Measurements from ENCODE around the gene PSMA6.

DNA sequence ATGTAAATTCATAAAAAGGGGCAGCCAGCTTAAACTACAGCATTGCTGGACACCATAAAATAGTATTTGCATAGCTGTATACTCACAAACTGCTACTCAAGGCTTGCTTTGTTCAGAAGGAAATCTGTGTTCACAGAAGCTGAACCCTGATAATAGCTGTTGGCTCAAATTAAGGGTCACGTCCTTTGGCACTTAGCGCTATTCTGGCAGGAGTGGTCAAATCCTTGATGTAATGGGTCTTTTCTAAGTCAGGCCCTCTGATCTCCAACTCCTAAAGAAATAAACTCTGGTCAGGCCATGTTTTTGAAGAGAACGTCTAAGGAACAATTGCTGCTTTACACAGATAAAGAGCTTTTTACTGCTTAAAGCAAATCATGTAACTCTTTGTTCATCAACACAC, 12.8 kb upstream of the PSMA6 start:
- no peak for TF ChIP-seq CTCF (conservative IDR thresholded peaks at IDR 0.05; ENCODE audit: low read depth in 2 of 2)
- no peak for TF ChIP-seq POLR2AphosphoS5 (IDR thresholded peaks at IDR 0.05; ENCODE audit: low read depth)
- TF ChIP-seq CREB1 (CRISPR knock-in tag; IDR thresholded peaks at IDR 0.05; ENCODE audit: low read depth) = no peak
- no peak for TF ChIP-seq JUNB (IDR thresholded peaks at IDR 0.05; ENCODE audit: unreplicated experiment)
- TF ChIP-seq EZH2 (IDR thresholded peaks at IDR 0.05; ENCODE audit: low read depth, unreplicated experiment) = no peak
- TF ChIP-seq EZH2phosphoT487 (IDR thresholded peaks at IDR 0.05; ENCODE audit: unreplicated experiment) = no peak
- TF ChIP-seq ZNF331 (CRISPR knock-in tag; IDR thresholded peaks at IDR 0.05; ENCODE audit: low read depth) = no peak
- TF ChIP-seq, protein P1, sequence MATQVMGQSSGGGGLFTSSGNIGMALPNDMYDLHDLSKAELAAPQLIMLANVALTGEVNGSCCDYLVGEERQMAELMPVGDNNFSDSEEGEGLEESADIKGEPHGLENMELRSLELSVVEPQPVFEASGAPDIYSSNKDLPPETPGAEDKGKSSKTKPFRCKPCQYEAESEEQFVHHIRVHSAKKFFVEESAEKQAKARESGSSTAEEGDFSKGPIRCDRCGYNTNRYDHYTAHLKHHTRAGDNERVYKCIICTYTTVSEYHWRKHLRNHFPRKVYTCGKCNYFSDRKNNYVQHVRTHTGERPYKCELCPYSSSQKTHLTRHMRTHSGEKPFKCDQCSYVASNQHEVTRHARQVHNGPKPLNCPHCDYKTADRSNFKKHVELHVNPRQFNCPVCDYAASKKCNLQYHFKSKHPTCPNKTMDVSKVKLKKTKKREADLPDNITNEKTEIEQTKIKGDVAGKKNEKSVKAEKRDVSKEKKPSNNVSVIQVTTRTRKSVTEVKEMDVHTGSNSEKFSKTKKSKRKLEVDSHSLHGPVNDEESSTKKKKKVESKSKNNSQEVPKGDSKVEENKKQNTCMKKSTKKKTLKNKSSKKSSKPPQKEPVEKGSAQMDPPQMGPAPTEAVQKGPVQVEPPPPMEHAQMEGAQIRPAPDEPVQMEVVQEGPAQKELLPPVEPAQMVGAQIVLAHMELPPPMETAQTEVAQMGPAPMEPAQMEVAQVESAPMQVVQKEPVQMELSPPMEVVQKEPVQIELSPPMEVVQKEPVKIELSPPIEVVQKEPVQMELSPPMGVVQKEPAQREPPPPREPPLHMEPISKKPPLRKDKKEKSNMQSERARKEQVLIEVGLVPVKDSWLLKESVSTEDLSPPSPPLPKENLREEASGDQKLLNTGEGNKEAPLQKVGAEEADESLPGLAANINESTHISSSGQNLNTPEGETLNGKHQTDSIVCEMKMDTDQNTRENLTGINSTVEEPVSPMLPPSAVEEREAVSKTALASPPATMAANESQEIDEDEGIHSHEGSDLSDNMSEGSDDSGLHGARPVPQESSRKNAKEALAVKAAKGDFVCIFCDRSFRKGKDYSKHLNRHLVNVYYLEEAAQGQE (IDR thresholded peaks at IDR 0.05; ENCODE audit: unreplicated experiment) = no peak
- no peak for TF ChIP-seq ZNF114 (CRISPR knock-in tag; IDR thresholded peaks at IDR 0.05)
- no peak for TF ChIP-seq NANOG (IDR thresholded peaks at IDR 0.05; ENCODE audit: borderline replicate concordance)
- TF ChIP-seq, protein P2, sequence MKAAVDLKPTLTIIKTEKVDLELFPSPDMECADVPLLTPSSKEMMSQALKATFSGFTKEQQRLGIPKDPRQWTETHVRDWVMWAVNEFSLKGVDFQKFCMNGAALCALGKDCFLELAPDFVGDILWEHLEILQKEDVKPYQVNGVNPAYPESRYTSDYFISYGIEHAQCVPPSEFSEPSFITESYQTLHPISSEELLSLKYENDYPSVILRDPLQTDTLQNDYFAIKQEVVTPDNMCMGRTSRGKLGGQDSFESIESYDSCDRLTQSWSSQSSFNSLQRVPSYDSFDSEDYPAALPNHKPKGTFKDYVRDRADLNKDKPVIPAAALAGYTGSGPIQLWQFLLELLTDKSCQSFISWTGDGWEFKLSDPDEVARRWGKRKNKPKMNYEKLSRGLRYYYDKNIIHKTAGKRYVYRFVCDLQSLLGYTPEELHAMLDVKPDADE (IDR thresholded peaks at IDR 0.05) = no peak

All from GM23338 (cell line).